Measurements from ENCODE around the gene OSBPL2.

The OSBPL2 gene

DNA sequence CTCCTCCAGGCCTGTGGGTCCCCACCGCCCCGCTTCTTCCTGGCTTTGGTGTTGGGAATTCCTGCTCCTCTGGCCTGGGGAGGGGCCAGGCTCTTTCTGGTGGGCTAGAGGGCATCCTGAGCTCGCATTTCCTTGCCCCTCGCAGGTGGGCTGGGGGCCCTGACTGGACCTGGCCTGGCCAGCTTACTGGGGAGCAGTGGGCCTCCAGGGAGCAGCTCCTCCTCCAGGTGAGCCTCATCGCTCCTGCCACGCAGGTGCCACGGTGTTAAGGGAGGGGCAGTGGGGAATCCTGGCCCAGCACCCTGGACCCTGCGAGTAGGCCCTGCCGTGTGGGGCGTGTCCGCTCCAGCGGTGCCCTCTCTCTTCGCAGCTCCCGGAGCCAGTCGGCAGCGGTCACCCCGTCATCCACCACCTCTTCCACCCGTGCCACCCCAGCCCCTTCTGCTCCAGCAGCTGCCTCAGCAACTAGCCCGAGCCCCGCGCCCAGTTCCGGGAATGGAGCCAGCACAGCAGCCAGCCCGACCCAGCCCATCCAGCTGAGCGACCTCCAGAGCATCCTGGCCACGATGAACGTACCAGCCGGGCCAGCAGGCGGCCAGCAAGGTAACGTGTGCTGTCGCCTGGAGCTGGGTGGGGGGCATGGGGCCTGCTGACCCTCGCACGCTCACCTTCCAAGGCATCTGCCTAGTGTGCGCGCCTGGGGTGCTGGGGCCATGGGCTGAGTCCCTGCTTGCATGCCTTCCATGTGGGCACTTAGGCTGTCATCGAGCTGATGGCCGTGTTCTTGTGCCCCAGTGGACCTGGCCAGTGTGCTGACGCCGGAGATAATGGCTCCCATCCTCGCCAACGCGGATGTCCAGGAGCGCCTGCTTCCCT, 69.1 kb downstream of the OSBPL2 start:
- DNase-seq (ENCODE audit: low read depth) = no peak
- no peak for TF ChIP-seq CTCF (IDR thresholded peaks at IDR 0.05; ENCODE audit: low read depth, low read length, missing control alignments)

DNA sequence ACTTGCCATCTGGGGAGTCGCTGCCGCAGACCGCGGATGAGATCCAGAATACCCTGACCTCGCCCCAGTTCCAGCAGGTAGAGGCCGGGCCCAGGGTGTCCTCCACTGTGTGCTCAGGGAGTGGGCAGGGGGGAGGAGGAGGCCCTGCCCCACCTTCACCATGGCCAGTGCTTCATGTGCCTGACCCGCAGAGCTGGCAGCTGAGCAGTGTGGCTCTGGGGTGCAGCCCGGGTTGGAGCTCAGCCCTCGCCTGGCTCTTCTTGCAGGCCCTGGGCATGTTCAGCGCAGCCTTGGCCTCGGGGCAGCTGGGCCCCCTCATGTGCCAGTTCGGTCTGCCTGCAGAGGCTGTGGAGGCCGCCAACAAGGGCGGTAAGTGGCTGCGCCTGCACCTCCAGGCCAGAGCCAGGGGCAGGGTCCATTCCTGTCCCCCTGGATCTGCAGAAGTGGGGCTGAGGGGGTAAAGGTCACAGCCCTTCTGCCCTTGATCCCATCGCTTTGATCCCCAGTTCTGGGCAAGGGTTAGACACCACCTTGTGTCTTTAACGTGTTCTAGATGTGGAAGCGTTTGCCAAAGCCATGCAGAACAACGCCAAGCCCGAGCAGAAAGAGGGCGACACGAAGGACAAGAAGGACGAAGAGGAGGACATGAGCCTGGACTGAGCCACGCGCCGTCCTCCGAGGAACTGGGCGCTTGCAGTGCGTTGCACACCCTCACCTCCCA, 69.9 kb downstream of the OSBPL2 start:
- no peak for TF ChIP-seq CTCF (IDR thresholded peaks at IDR 0.05; ENCODE audit: low read depth, low read length, missing control alignments)
- no peak for DNase-seq (ENCODE audit: low read depth)

More for the DNA sequence above, 69.1 kb downstream of the OSBPL2 start:
- no peak overlapping the region for H3K4me3 ChIP-seq (ENCODE audit: low read depth, low read length)

GRCh38 chr20:62309198-62309944, 71.0 kb downstream of the OSBPL2 start:
- no peak for DNase-seq (ENCODE audit: low read depth)
- no peak overlapping the region for H3K4me3 ChIP-seq (ENCODE audit: low read depth, low read length)
- no peak for TF ChIP-seq CTCF (IDR thresholded peaks at IDR 0.05; ENCODE audit: low read depth, low read length, missing control alignments)

More for the DNA sequence above, 69.9 kb downstream of the OSBPL2 start:
- H3K4me3 ChIP-seq (ENCODE audit: low read depth, low read length) = no peak overlapping the region

DNA sequence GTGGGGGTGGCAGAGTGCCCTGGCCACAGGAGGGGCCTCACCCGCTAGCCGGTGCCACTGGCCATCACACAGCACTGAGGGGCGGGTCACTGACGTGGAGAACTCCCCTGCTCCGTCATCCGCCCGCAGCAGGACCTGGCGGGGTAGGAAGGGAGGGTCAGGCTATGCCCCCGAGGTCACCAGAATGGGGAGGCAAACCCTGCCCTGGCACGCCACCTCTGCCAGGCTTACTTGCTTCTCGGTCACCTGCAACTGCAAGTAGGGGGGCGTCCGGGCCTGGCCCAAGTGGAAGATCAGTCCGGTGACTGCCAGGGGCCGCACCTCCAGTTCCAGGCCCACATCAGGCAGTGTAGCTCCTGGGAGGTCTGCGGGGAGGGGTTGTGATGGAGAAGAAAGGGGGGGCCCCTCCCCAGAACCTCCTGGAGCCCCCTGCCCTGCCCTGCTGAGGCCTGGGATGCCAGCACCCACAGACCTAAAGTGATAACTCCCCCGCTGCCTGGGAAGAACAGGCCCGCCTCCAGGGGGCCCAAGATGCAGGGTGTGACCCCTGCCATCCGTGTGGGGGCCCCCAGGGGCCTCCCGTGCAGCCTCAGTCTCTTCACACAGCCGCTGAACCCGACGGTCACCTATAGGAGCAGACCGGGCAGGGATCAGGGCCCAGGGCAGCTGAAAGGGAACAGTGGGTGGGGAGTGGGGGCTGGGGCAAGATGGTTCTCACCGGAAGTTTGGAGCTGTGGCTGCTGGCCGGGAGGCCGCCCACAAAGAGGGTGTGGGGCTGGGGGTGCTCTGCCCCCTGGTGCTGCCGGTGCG, 71.8 kb downstream of the OSBPL2 start:
- no peak for TF ChIP-seq CTCF (IDR thresholded peaks at IDR 0.05; ENCODE audit: low read depth, low read length, missing control alignments)
- no peak for DNase-seq (ENCODE audit: low read depth)
- no peak overlapping the region for H3K4me3 ChIP-seq (ENCODE audit: low read depth, low read length)

DNA sequence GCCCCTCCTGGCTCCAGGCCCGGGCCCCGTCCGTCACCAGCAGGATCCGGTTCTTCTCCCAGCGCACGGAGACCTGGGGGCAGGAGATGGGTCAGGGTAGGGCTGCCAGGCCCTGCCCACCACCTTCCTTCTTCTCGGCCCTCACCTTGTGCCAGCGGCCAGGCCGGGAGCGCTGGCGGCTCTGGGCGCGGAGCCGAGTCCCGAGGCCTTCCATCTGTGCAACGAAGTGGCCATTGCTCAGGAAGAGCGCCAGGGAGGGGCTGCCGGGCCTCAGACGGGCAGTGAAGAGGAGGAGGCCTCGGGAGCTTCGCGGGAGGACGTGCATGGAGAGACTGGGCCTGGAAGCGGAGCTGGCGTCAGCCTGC, 72.4 kb downstream of the OSBPL2 start:
- no peak for TF ChIP-seq CTCF (IDR thresholded peaks at IDR 0.05; ENCODE audit: low read depth, low read length, missing control alignments)
- no peak for DNase-seq (ENCODE audit: low read depth)

GRCh38 chr20:62311150-62311549, 72.8 kb downstream of the OSBPL2 start:
- no peak overlapping the region for H3K4me3 ChIP-seq (ENCODE audit: low read depth, low read length)
- no peak for DNase-seq (ENCODE audit: low read depth)
- TF ChIP-seq CTCF (IDR thresholded peaks at IDR 0.05; ENCODE audit: low read depth, low read length, missing control alignments) = no peak

More for the DNA sequence above, 72.4 kb downstream of the OSBPL2 start:
- no peak overlapping the region for H3K4me3 ChIP-seq (ENCODE audit: low read depth, low read length)
